HepG2 (cell line): ENCODE measurements around the gene HOXC11. TPM values are rescaled to one million over a fixed set of nuclear protein-coding genes. Genes with fewer than 3 reads are reported as not detected.

Experiments
- ATAC-seq: fragments of 200-7000 bp; cut with Tn5 transposase; 3 replicates; pipeline ENCODE4 v1.9.1; 2020; ENCODE audit warnings: mild to moderate bottlenecking, moderate library complexity
- BruUV-seq: library from RNA; stranded (reverse); fragments of 400-500 nt; replicated peaks from 2 replicates; lab custom pipeline; 2021; lab: Mats Ljungman, UMichigan
- CTCF ChIA-PET: fragments of 300-600 bp; formaldehyde crosslinking; extraction: SDS; loops from one replicate; lab custom pipeline; 2021; ENCODE audit warnings: low total read pairs, inconsistent platforms, low intra/inter-chr PET ratio; lab: Yijun Ruan, JAX
- POLR2A ChIA-PET: fragments of 350-600 bp; sonication (Branson Sonifier 250); formaldehyde crosslinking; loops from one replicate; lab custom pipeline; 2020; ENCODE audit warnings: antibody characterized with exemption, inconsistent platforms; lab: Yijun Ruan, JAX
- DNase-seq: peaks from one replicate; pipeline ENCODE4 v3.0.0-alpha.2; 2015; ENCODE audit warnings: low spot score
- FAIRE-seq: peaks from 3 replicates; lab custom pipeline; 2011; peaks lifted over from hg19 to GRCh38; lab: Jason Lieb, UNC
- H2AFZ ChIP-seq: one replicate; pipeline ENCODE4 v1.6.1; 2011; ENCODE audit warnings: low read length, inconsistent platforms
- H3K27ac ChIP-seq: fragments of 300-600 bp; 3 replicates; pipeline ENCODE4 v1.8.0; 2011; ENCODE audit warnings: mixed run types, mild to moderate bottlenecking, mixed read lengths, low read length, inconsistent platforms; ENCODE audit not compliant: insufficient read depth; ENCODE audit errors: extremely low read length
- H3K27me3 ChIP-seq, 2 experiments: fragments of 200-600 bp in 1 of 2; 2 replicates in 1 of 2; 3 replicates in 1 of 2; pipeline versions ENCODE4 v1.6.0 to v1.8.0; 2011; ENCODE audit warnings: low read length in 2 of 2, mild to moderate bottlenecking in 2 of 2, moderate library complexity in 2 of 2, inconsistent platforms in 1 of 2; ENCODE audit not compliant: insufficient read depth in 2 of 2, control insufficient read depth in 1 of 2
- H3K36me3 ChIP-seq, 2 experiments: fragments of 200-600 bp in 1 of 2; replicated peaks in 1 of 2; 2 replicates in 1 of 2; 3 replicates in 1 of 2; pipeline versions ENCODE4 v1.5.1 to v1.8.0; 2011; ENCODE audit warnings: low read length in 2 of 2, inconsistent platforms in 1 of 2; ENCODE audit not compliant: insufficient read depth in 2 of 2, control insufficient read depth in 1 of 2
- H3K4me1 ChIP-seq: 2 replicates; pipeline ENCODE4 v1.5.1; 2012; ENCODE audit warnings: low read length, inconsistent platforms; ENCODE audit not compliant: insufficient read depth
- H3K4me2 ChIP-seq: 2 replicates; pipeline ENCODE4 v1.6.0; 2011; ENCODE audit warnings: low read depth, low read length, inconsistent platforms
- H3K4me3 ChIP-seq, 3 experiments: fragments of 200-600 bp in 1 of 3; sonication (generic), shearing (Covaris generic) in 1 of 3; replicated peaks in 1 of 3; 2 replicates each; pipeline ENCODE4 v1.5.1; 2011 to 2016; ENCODE audit warnings: low read length in 3 of 3, inconsistent platforms in 2 of 3, low read depth in 2 of 3, mild to moderate bottlenecking in 2 of 3, control low read depth in 1 of 3, mixed read lengths in 1 of 3; ENCODE audit not compliant: insufficient read depth in 1 of 3
- H3K79me2 ChIP-seq: one replicate; pipeline ENCODE4 v1.6.1; 2011; ENCODE audit warnings: low read length, inconsistent platforms; ENCODE audit not compliant: insufficient read depth
- H3K9ac ChIP-seq: 2 replicates; pipeline ENCODE4 v1.6.0; 2011; ENCODE audit warnings: mild to moderate bottlenecking, low read depth, low read length, inconsistent platforms; ENCODE audit not compliant: insufficient read depth
- H3K9me3 ChIP-seq: 2 replicates; pipeline ENCODE4 v1.5.1; 2012; ENCODE audit warnings: mild to moderate bottlenecking, low read length
- H4K20me1 ChIP-seq: 2 replicates; pipeline ENCODE4 v1.6.0; 2011; ENCODE audit warnings: inconsistent platforms, mild to moderate bottlenecking, low read length, moderate library complexity; ENCODE audit not compliant: insufficient read depth
- CBX2 ChIP-seq, 2 experiments: fragments of 200-600 bp in 1 of 2; sonication (generic); formaldehyde crosslinking in 1 of 2; IDR thresholded peaks; 2 replicates each; pipeline versions ENCODE4 v1.7.0 to v1.8.1; 2018 to 2022; ENCODE audit warnings: low read depth in 2 of 2, low read length in 1 of 2, mild to moderate bottlenecking in 1 of 2, missing genetic modification reagents in 1 of 2
- CCAR2 ChIP-seq: fragments of 200-400 bp; formaldehyde crosslinking; optimal IDR thresholded peaks from 2 replicates; pipeline ENCODE3; 2018; ENCODE audit warnings: low read depth, mild to moderate bottlenecking, low read length, moderate library complexity
- RNF2 ChIP-seq: fragments of 450-650 bp; conservative IDR thresholded peaks from 2 replicates; pipeline ENCODE4 v1.6.1; 2016; ENCODE audit warnings: low read depth
- ZFP36 ChIP-seq: fragments of 150-350 bp; IDR thresholded peaks from 2 replicates; pipeline ENCODE4 v1.6.1; 2018; ENCODE audit warnings: borderline replicate concordance, low read length, low read depth; ENCODE audit not compliant: partially characterized antibody
- WGBS: methylation state at CpG from one replicate; pipeline ENCODE4 v1.1.6; 2017; ENCODE audit warnings: low lambda C conversion rate; 5-methylcytosine and 5-hydroxymethylcytosine counted together
- in situ Hi-C: cut with HindIII; loops from 2 replicates; pipeline ENCODE4 v1.10.0; 2017; ENCODE audit warnings: low pct_unique_long_range_greater_than_20kb; ENCODE audit not compliant: extremely low pct_ligation_motif_present
- intact Hi-C: fragments of 100-400 bp; cut with micrococcal nuclease; formaldehyde crosslinking; loops from one replicate; pipeline ENCODE4 v1.10.0; 2022; ENCODE audit not compliant: unreplicated experiment
- polyA plus RNA-seq, 8 experiments: library from polyadenylated mRNA; depleted of rRNA in 3 of 8; stranded (reverse) in 7 of 8; unstranded in 1 of 8; fragments of >200 nt; fragmentation: Illumina TruSeq in 4 of 8; extraction: Trizol in 4 of 8; gene quantifications; 2 replicates each; pipeline versions ENCODE4 v1.2.1 to v1.2.3, GENCODE V29; 2011 to 2016; ENCODE audit warnings: low read depth in 4 of 8, missing spikeins in 1 of 8, mixed read lengths in 1 of 8; ENCODE audit not compliant: insufficient read depth in 1 of 8
- total RNA-seq, 5 experiments: library from RNA; depleted of rRNA; stranded (reverse); fragments of >200 nt; fragmentation: Illumina TruSeq; extraction: Trizol; gene quantifications; 2 replicates each; pipeline ENCODE4 v1.2.3, GENCODE V29; 2016; ENCODE audit warnings: low read depth in 1 of 5
- TF ChIP-seq, protein P1 (sequence below): sonication (generic); formaldehyde crosslinking; IDR thresholded peaks from 2 replicates; pipeline ENCODE4 v1.9.0; 2021; ENCODE audit warnings: missing genetic modification reagents, borderline replicate concordance

The HOXC11 gene
- total and polyA plus RNA-seq, 2 of the 13 experiments (the other 11 are each of a cell fraction or from before 2014, with no cell fraction given) = not detected

- ChIA-PET POLR2A (no interaction called here), CTCF (no interaction called here)
- H3K9ac ChIP-seq = no peak overlapping the region
- in situ Hi-C loops = loop anchor here (10.0 kb wide), 1 partner anchor 350 kb away; the partner anchor contains the start of gene GPR84
- no peak overlapping the region for H2AFZ ChIP-seq
- no peaks in the 10 kb centered on the region for H4K20me1 ChIP-seq
- H3K9me3 ChIP-seq = no peaks in the 10 kb centered on the region
- H3K79me2 ChIP-seq = no peaks in the 10 kb centered on the region
- peaks cover 16% of the 10 kb centered on the region for H3K4me1 ChIP-seq
- no peak for ATAC-seq
- intact Hi-C loops = no loop called here
- peaks cover 12 to 70% of the 10 kb centered on the region in 2 experiments for H3K27me3 ChIP-seq
- BruUV-seq = no TSS peak
- DNase-seq = no peak
- WGBS = 26% methylated on average over 26 of the region's 36 CpGs
- no peak overlapping the region for H3K4me2 ChIP-seq
- H3K27ac ChIP-seq = no peak overlapping the region
- TF ChIP-seq, protein P1, sequence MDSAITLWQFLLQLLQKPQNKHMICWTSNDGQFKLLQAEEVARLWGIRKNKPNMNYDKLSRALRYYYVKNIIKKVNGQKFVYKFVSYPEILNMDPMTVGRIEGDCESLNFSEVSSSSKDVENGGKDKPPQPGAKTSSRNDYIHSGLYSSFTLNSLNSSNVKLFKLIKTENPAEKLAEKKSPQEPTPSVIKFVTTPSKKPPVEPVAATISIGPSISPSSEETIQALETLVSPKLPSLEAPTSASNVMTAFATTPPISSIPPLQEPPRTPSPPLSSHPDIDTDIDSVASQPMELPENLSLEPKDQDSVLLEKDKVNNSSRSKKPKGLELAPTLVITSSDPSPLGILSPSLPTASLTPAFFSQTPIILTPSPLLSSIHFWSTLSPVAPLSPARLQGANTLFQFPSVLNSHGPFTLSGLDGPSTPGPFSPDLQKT = no peak
- TF ChIP-seq CBX2 (IDR thresholded peaks at IDR 0.05; ENCODE audit: low read depth, low read length) (0 out of 2 replicates have a peak, but pooled peaks have one; percentile 30), CBX2 (CRISPR knock-in tag; IDR thresholded peaks at IDR 0.05; ENCODE audit: low read depth) (no peak)
- no peak for FAIRE-seq
- no peaks in the 10 kb centered on the region for H3K36me3 ChIP-seq
- H3K4me3 ChIP-seq = no peak overlapping the region
Measured at GRCh38 chr12:54014377-54015017, 41.6 kb downstream of the HOXC11 start.

GRCh38 chr12:54015018-54015931 lies 42.3 kb downstream of the HOXC11 start:
- intact Hi-C loops = no loop called here
- no peak overlapping the region for H3K27ac ChIP-seq
- no peak for ATAC-seq
- no peak for TF ChIP-seq CCAR2
- TF ChIP-seq CBX2 (IDR thresholded peaks at IDR 0.05; ENCODE audit: low read depth, low read length) = 0 out of 2 replicates have a peak, but pooled peaks have one; percentile 66
- no peak for TF ChIP-seq CBX2 (CRISPR knock-in tag; IDR thresholded peaks at IDR 0.05; ENCODE audit: low read depth)
- TF ChIP-seq RNF2 = peak; percentile 79
- peak; percentile 74 for TF ChIP-seq ZFP36
- TF ChIP-seq, all 625 proteins: peak for 3
- POLR2A ChIA-PET = no interaction called here
- Histone ChIP-seq H3K27me3 (peaks cover 12 to 62% of the 10 kb centered on the region in 2 experiments), H3K4me1 (peaks cover 16% of the 10 kb centered on the region), H3K79me2 (no peaks in the 10 kb centered on the region), H2AFZ (no peak overlapping the region), H3K9me3 (no peaks in the 10 kb centered on the region), H3K4me3 (no peak overlapping the region), H3K36me3 (no peaks in the 10 kb centered on the region), H4K20me1 (no peaks in the 10 kb centered on the region), H3K9ac (no peak overlapping the region), H3K4me2 (no peak overlapping the region)
- 27% methylated on average over 23 of the region's 23 CpGs for WGBS
- in situ Hi-C loops = loop anchor here (10.0 kb wide), 1 partner anchor 350 kb away; the partner anchor contains the start of gene GPR84
- FAIRE-seq = no peak
- CTCF ChIA-PET = no interaction called here
- BruUV-seq = no TSS peak
- DNase-seq = no peak
